ENCODE measurements around the gene RUSF1. TPM values are rescaled to one million over a fixed set of nuclear protein-coding genes. Genes with fewer than 3 reads are reported as not detected.

Gene RUSF1
- total and polyA plus RNA-seq, 9 of the 15 experiments (the other 6 are each of a cell fraction or from before 2014, with no cell fraction given) = 0.80 to 52.8 (median 27.6) TPM

- no peak for TF ChIP-seq E2F3 (CRISPR knock-in tag; IDR thresholded peaks at IDR 0.05)
- TF ChIP-seq, protein P1, sequence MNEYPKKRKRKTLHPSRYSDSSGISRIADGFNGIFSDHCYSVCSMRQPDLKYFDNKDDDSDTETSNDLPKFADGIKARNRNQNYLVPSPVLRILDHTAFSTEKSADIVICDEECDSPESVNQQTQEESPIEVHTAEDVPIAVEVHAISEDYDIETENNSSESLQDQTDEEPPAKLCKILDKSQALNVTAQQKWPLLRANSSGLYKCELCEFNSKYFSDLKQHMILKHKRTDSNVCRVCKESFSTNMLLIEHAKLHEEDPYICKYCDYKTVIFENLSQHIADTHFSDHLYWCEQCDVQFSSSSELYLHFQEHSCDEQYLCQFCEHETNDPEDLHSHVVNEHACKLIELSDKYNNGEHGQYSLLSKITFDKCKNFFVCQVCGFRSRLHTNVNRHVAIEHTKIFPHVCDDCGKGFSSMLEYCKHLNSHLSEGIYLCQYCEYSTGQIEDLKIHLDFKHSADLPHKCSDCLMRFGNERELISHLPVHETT (CRISPR knock-in tag; conservative IDR thresholded peaks at IDR 0.05 in 1 of 2, IDR thresholded peaks at IDR 0.05 in 1 of 2) = no peak
- TF ChIP-seq HDAC2 (IDR thresholded peaks at IDR 0.05) = peak; percentile 85
- no peak for TF ChIP-seq DACH1 (IDR thresholded peaks at IDR 0.05; ENCODE audit: partially characterized antibody)
- TF ChIP-seq SMARCA4 (IDR thresholded peaks at IDR 0.05) = peak; percentile 83
- no peak for TF ChIP-seq SMARCB1 (IDR thresholded peaks at IDR 0.05; ENCODE audit: insufficient read length, low read depth)
- no peak for TF ChIP-seq ZNF23 (CRISPR knock-in tag; IDR thresholded peaks at IDR 0.05)
- TF ChIP-seq KAT8 (IDR thresholded peaks at IDR 0.05; ENCODE audit: low read depth) = no peak
- no peak for TF ChIP-seq GTF2F1 (IDR thresholded peaks at IDR 0.05; ENCODE audit: low read depth, low read length)
- peak; percentile 85 for TF ChIP-seq HLTF (IDR thresholded peaks at IDR 0.05)
- TF ChIP-seq, protein P2, sequence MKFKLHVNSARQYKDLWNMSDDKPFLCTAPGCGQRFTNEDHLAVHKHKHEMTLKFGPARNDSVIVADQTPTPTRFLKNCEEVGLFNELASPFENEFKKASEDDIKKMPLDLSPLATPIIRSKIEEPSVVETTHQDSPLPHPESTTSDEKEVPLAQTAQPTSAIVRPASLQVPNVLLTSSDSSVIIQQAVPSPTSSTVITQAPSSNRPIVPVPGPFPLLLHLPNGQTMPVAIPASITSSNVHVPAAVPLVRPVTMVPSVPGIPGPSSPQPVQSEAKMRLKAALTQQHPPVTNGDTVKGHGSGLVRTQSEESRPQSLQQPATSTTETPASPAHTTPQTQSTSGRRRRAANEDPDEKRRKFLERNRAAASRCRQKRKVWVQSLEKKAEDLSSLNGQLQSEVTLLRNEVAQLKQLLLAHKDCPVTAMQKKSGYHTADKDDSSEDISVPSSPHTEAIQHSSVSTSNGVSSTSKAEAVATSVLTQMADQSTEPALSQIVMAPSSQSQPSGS (CRISPR knock-in tag; IDR thresholded peaks at IDR 0.05) = peak; percentile 59; the same call in 1 of the 2 replicates
- no peak for TF ChIP-seq BCLAF1 (IDR thresholded peaks at IDR 0.05; ENCODE audit: borderline replicate concordance in 1 of 2, control insufficient read depth in 1 of 2, low read depth in 2 of 2, low read length in 1 of 2)
- no peak for TF ChIP-seq MCM7 (IDR thresholded peaks at IDR 0.05)
- no peak for TF ChIP-seq HOXB6 (CRISPR knock-in tag; IDR thresholded peaks at IDR 0.05; ENCODE audit: borderline replicate concordance)
- no peak for TF ChIP-seq ZNF263 (CRISPR knock-in tag; IDR thresholded peaks at IDR 0.05; ENCODE audit: borderline replicate concordance)
- TF ChIP-seq RFX7 (CRISPR knock-in tag; IDR thresholded peaks at IDR 0.05) = no peak
- TF ChIP-seq ARID3B (CRISPR knock-in tag; IDR thresholded peaks at IDR 0.05; ENCODE audit: borderline replicate concordance) = no peak
- TF ChIP-seq HMGN3 (IDR thresholded peaks at IDR 0.05; ENCODE audit: borderline replicate concordance, extremely low read depth, insufficient read length, low read depth, low read length) = no peak
- peak; percentile 83 for TF ChIP-seq ZNF384 (IDR thresholded peaks at IDR 0.05; ENCODE audit: low read depth, low read length)
- no peak for TF ChIP-seq RBM15 (IDR thresholded peaks at IDR 0.05; ENCODE audit: insufficient read depth, low read length)
- TF ChIP-seq NR2F6 (CRISPR knock-in tag; IDR thresholded peaks at IDR 0.05) = no peak
Measured at GRCh38 chr16:31453255-31454204, 54.7 kb downstream of the RUSF1 start (continued).

All from K562 (cell line).